H54 (cell line): Measurements from ENCODE around the gene ZC3H4.
A peak's percentile ranks its signal among the peaks of the same experiment; 100 is the strongest.

ENCODE experiments used
- DNase-seq: peaks from one replicate; pipeline ENCODE4 v3.0.0; 2011; ENCODE audit warnings: low spot score, mixed read lengths; ENCODE audit not compliant: insufficient read length
- FAIRE-seq: peaks from 3 replicates; lab custom pipeline; 2011; peaks lifted over from hg19 to GRCh38; lab: Jason Lieb, UNC
- POLR2A ChIP-seq: IDR thresholded peaks from 2 replicates; pipeline ENCODE4 v1.6.1; 2011; ENCODE audit warnings: low read depth, mild to moderate bottlenecking, low read length

The ZC3H4 gene

DNA sequence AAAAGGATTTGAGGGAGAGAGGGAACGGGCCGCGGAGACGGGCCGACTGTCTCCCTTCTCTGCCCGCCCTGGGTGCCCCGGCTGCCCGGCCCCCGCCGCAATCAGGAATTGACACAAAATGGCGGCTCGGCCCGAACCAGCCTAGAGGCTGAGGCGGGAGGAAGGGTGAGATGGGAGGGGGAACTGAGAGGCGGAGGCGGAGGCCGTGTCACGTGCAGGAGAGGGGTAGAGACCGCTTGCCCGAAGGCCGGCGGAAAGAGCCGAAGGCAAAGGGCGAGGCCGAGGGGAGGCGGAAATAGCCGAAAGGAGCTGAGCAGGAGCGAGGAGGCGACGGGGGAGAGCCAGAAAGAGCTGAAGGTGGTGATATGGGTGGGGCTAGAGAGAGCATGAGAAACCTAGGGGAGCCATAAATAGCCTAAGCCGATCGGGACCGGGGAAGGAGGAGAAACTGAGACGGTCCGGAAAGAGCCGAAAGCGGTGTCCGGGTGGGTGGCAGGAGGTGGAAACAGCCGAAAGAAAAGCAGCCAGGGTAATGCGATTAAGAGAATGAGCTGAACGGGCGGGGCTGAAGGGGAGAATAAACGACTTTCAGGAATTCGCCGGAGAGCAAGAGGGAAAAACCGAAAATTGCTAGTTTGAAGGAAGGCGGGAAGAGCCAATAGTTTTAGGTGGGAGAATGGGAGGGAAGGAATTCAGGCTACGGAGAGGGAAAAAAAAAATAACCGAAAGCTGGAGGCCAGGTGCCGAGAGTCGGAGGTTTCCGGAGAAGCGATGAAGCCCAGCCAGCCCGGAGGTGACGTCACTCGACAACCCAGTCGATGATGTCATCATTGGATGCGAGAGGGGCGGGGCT is at the start of gene ZC3H4:
Gene ZC3H4, minus strand, starts transcription at position 780 of the 853 bp plus-strand sequence. CDS start 1,192 bp downstream, outside the sequence.
- peak; percentile 74 for DNase-seq
- peak; percentile 90 for FAIRE-seq
- peak; percentile 55 for TF ChIP-seq POLR2A

GRCh38 chr19:47161876-47162489 is 48.4 kb upstream of the ZC3H4 start:
- FAIRE-seq (no peak), DNase-seq (no peak)
- TF ChIP-seq POLR2A: no peak

DNA sequence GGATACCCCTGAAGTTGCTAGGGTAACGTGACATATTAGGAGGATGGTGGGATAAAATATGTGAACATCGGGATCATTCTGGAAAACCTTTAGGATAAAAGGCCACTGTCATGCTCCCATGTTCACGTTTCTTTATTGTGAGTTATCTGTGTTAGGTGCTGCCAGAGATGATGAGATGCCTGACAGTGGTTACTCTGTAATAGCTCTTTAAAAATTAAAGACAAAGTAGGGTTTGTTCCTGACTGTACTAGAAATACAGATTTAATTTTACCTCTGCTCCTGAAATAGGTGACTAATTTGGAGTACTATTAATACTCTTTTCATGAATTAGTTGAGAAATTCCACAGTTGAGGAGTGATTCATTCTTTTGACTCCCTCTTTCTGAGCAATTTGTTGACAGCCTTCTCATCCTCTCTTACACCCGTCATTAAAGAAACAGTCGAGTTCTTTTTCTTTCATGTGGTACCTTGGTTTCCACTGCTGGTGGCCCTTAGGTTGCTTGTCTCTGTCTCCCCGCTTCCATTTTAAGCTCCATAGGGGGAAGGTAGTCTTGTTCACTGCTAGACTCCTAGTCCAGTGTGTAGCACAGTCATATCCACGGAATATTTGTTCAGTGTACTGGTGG is 45.4 kb upstream of the ZC3H4 start:
- no peak for TF ChIP-seq POLR2A
- no peak for FAIRE-seq
- no peak for DNase-seq

GRCh38 chr19:47158367-47158791 is 44.8 kb upstream of the ZC3H4 start:
- DNase-seq (no peak), FAIRE-seq (no peak)
- no peak for TF ChIP-seq POLR2A

DNA sequence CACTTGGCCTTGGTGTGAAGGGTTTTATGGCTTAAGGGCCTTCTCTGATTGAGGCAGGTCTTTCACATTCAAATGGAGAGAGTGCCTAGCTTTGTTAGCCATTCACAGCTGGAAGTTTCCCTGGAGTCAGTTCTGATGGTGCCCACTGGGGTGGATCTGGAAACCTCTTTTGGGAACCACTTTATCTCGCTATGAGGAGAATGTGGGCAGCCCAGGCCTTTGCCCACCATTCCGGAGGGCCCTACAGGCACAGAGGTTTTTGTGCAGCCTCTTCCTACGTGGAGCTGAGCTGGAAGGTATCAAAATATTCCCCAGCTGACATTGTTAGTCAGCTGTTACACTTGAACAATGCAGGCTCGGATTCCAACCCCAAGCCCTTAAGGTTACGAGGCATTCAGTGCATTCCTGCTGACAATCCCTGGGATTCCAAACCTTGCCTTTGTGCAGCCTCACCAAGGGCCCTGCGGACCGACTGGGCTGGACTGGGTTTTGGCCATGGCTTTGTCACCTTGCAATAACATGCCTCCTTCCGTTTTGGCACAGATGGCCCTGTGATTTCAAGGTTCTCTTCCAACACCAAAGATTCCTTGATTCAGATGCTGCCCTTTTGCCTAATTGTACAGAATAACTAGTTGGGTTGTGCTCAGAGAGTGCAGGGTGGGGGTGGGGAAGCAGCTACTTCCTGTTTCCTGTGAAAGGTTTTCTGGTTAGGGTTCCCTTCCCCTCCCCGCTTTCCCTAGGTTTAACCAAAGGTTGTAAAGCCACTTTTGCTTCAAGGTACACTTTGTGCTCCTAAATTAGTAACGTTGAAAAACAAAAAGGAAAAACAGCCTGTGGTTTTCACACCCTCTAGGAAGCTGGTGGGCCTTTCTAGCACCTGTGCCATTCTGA is 44.1 kb upstream of the ZC3H4 start:
- FAIRE-seq: no peak
- no peak for TF ChIP-seq POLR2A
- DNase-seq: peak; percentile 25

- no peak for FAIRE-seq
- no peak for TF ChIP-seq POLR2A
- DNase-seq: no peak
Observed at GRCh38 chr19:47156861-47157430, 43.4 kb upstream of the ZC3H4 start.

DNA sequence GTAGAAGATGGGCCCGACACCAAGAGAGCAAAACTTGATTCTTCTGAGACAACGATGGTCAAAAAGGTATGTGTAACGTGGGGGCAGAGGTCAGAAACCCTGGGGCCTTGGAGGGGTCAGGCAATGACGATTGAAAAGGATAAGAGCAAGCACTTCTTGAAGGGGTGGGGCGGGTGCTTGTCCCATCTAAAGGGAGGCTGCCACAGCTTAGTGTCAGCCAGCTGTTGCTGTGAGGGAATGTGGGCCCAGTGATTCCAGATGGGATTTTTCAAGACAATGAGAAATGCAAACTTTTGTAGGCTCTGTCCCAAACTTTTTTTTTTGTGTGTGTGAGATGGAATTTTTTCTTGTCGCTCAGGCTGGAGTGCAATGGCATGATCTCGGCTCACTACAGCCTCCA is 41.6 kb upstream of the ZC3H4 start:
- no peak for TF ChIP-seq POLR2A
- FAIRE-seq (no peak), DNase-seq (no peak)

DNA sequence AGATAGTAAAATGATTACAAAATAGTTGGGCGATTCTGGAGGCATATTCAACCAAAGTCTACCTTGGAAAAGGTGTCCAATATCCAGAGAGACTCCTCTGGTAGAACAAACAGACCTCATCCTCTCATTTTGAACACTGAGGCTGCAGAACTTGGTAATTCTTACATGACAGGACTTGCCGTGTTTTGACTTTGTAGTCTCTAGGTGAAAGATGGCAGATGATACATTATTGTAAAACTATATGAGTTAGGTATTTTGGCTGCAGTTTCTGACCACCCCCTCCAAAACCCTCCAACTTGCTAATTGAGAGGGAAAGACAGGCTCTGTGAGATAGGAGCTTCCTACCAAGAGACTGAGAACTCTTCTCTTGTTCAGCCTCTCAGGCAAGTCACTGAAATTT is 39.7 kb upstream of the ZC3H4 start:
- no peak for FAIRE-seq
- no peak for TF ChIP-seq POLR2A

GRCh38 chr19:47152632-47153031 is 39.1 kb upstream of the ZC3H4 start:
- TF ChIP-seq POLR2A: no peak
- FAIRE-seq: no peak
- no peak for DNase-seq

More for the DNA sequence above, 39.7 kb upstream of the ZC3H4 start:
- DNase-seq: no peak

DNA sequence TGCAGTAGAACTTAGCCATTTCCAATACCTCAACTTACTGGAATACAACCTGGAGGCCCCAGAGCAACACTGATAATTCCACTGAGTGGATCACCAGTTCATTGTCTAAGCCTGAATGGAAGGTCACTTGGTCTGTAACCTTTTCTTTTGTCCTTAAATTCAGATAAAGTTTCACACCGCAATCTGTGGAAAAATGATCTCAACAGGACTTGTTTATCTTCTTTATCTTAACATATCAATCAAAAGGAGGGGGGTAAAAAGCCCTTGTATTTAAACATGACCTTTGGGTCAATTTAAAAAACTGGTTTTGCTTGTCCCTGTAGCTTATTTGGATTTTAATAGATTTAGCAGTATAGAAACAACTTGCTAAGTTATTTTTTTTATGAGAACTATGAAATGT is 38.6 kb upstream of the ZC3H4 start:
- no peak for DNase-seq
- FAIRE-seq: no peak

DNA sequence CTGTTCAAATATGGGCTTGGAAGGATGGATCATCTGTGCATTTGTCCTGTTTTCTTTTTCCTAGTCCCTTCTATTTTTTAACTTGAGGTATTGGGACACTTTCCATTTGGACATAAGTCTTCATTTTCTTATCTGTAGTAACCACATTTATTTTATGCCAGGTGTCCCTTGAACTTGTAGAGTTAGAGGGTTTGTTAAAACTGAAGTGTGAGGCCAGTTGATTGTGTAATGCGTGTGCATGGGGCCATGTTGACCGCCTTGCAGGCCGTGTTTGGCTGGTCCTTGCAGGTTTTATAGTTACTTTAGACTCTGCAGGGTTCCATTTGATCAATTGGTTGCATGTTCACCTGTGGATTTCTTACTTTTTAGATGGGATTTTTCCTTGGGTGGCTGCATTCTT is 38.1 kb upstream of the ZC3H4 start:
- FAIRE-seq: no peak
- DNase-seq: no peak
- no peak for TF ChIP-seq POLR2A

More for the DNA sequence above, 38.6 kb upstream of the ZC3H4 start:
- no peak for TF ChIP-seq POLR2A

GRCh38 chr19:47146920-47147319 is 33.3 kb upstream of the ZC3H4 start:
- no peak for TF ChIP-seq POLR2A
- DNase-seq: no peak
- no peak for FAIRE-seq
